ENCODE results near the gene SPCS2. TPM values are rescaled to one million over a fixed set of nuclear protein-coding genes. Genes with fewer than 3 reads are reported as not detected.

Gene SPCS2
- total and polyA plus RNA-seq, 2 donors (not counting 3 experiments of a cell fraction or from before 2014, with no cell fraction given), result 88.9 to 140 TPM

GRCh38 chr11:75023446-75024067, 74.5 kb downstream of the SPCS2 start:
- H3K9me1 ChIP-seq (replicated peaks; ENCODE audit: control insufficient read depth, extremely low read depth, insufficient read depth, low read length), result no peaks in the 10 kb centered on the region
- H3K27ac ChIP-seq (ENCODE audit: insufficient read depth, low read depth, low read length), result no peak overlapping the region
- BruUV-seq (replicated peaks), result no TSS peak
- intact Hi-C loops (cut with micrococcal nuclease), result loop anchor here (1.0 to 2.0 kb wide), 5 partner anchors 9 to 225 kb away; no protein-coding TSS in a partner anchor
- peaks cover 0 to 7% of the 10 kb centered on the region in 2 experiments for H3K27me3 ChIP-seq (ENCODE audit: control insufficient read depth in 2 of 2, insufficient read depth in 2 of 2, low read length in 2 of 2)
- no peaks in the 10 kb centered on the region for H3K4me1 ChIP-seq (ENCODE audit: control insufficient read depth, extremely low read depth, insufficient read depth, low read length)
- H3K9me3 ChIP-seq (replicated peaks; ENCODE audit: control insufficient read depth, insufficient read depth, low read length), result no peaks in the 10 kb centered on the region
- dilution Hi-C loops (cut with MboI; ENCODE audit: extremely low pct_ligation_motif_present, low sequenced_read_pairs), result loop anchor here (25.0 kb wide), 1 partner anchor 111 kb away; no protein-coding TSS in a partner anchor
- no peak overlapping the region for H3K9ac ChIP-seq (replicated peaks; ENCODE audit: extremely low read depth, insufficient read depth, low read length)
- CTCF ChIA-PET, result interaction anchor here (1.0 to 5.7 kb wide), 35 partner anchors 9 to 235 kb away, joined by 3 to 159 read pairs (median 6); partner anchors contain the start of genes NEU3 and TPBGL
- no peaks in the 10 kb centered on the region for H4K20me1 ChIP-seq (replicated peaks; ENCODE audit: control insufficient read depth, extremely low read depth, insufficient read depth, low read length)
- H2AFZ ChIP-seq (ENCODE audit: low read depth, low read length), result no peak overlapping the region
- H3K36me3 ChIP-seq (ENCODE audit: control insufficient read depth in 2 of 2, extremely low read depth in 1 of 2, insufficient read depth in 2 of 2, low read length in 2 of 2), result no peaks in the 10 kb centered on the region
- DNase-seq (ENCODE audit: low read depth, low spot score), result no peak
- no peak overlapping the region for H3K4me3 ChIP-seq (replicated peaks in 1 of 3; ENCODE audit: insufficient read depth in 1 of 3, low read depth in 1 of 3, low read length in 3 of 3)
- no peak for FAIRE-seq
- H3K79me2 ChIP-seq (ENCODE audit: control insufficient read depth, insufficient read depth, low read length), result no peaks in the 10 kb centered on the region
- TF ChIP-seq CTCF (IDR thresholded peaks at IDR 0.05; ENCODE audit: extremely low read depth in 1 of 2, insufficient read depth in 1 of 2, low read depth in 1 of 2, low read length in 2 of 2) (no peak), MYC (IDR thresholded peaks at IDR 0.05; ENCODE audit: low read depth, low read length) (no peak), EZH2 (IDR thresholded peaks at IDR 0.05; ENCODE audit: borderline replicate concordance, low read depth, low read length, severe bottlenecking) (no peak), JUN (IDR thresholded peaks at IDR 0.05; ENCODE audit: borderline replicate concordance, insufficient read depth, insufficient read length, low read depth) (no peak), FOS (IDR thresholded peaks at IDR 0.05; ENCODE audit: borderline replicate concordance, insufficient read depth, low read length) (no peak), POLR2A (IDR thresholded peaks at IDR 0.05; ENCODE audit: low read depth, low read length) (no peak), MAX (IDR thresholded peaks at IDR 0.05; ENCODE audit: insufficient read depth, insufficient read length) (no peak), POLR2AphosphoS5 (IDR thresholded peaks at IDR 0.05; ENCODE audit: insufficient read depth, low read depth, low read length) (no peak), GATA2 (IDR thresholded peaks at IDR 0.05; ENCODE audit: insufficient read depth, insufficient read length, low read depth, low read length) (no peak)
- POLR2A ChIA-PET, result no interaction called here
- H3K4me2 ChIP-seq (ENCODE audit: insufficient read depth, low read length), result no peak overlapping the region
